HG02973 (cell line): ENCODE results near the gene IGFBP5.

Experiments used
- ATAC-seq: cut with Tn5 transposase; IDR thresholded peaks from one replicate; pipeline ENCODE4 v1.9.1; 2021; ENCODE audit warnings: moderate library complexity; ENCODE audit not compliant: unreplicated experiment

The IGFBP5 gene

DNA sequence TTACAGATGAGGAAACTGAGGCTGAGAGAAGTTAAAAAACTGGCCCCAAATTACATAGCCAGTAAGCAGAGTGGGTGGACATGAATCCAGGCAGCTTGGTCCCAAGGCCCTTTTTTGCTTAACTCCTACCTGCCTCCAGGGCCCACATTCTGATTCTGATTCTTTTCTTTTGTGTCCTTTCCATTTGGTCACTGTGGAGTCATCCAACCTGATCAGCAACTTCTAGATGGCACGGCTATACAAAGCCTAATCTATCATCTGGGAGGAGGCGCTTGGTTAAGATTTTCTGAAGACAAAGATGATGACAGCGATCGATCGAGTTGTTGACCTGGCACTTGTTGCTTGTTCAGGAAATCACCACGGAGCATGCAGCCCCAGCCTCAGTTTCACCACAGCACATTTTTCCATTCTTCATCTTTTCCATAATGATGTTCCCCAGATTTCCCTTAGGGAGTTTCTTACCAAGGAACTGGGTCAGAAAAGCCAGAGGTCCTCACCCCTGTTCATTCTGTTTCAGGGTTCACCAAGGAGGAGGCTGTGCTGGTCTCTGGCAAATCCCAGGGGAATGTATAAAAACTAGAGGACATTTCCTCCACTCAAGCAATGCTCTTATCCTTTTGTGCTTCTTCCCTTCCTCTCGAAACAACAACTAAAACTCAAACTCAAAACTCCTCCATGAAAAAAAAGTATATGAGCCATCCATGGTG is 69.0 kb downstream of the IGFBP5 start:
- ATAC-seq = no peak

DNA sequence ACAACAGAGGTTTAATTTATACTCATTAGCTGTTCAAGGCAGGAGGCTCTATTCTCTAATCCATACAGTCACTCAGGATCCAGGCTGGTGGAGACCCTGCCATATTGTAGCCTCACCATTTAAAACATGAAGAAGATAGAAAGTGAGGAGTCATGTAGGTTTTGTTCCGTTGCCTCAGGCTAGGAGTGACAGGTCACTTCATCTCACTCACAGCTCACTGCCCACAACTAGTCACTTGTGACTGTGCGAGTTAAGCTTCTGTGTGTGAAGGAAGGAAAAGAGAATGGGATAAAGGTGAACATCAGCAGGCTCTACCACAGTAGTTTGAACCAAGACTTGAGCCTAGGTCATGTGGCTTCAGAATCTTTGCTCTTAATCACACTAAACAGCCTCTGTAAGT is 71.1 kb downstream of the IGFBP5 start:
- no peak for ATAC-seq

DNA sequence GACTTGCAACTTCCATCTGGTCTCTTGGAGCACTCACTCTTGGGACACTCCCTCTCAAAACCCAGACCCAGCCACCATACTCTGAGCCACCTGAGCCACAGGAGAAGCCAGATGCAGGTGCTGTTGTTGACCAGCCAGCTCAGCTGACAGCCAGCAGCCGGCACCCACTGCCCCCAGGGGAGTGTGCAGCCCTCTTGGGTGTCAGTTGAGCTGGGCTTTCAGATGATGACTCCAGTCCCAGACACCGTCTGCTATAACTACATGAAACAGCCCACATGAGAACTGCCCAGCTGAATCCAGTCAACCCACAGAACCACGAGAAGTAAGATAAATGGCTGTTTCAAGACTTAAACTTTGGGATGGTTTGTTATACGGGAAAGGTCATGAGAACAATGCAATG is 72.8 kb downstream of the IGFBP5 start:
- ATAC-seq = no peak
